ENCODE measurements around the gene SLC39A3. TPM values are rescaled to one million over a fixed set of nuclear protein-coding genes. Genes with fewer than 3 reads are reported as not detected.

SLC39A3 gene
- total and polyA plus RNA-seq, 4 experiments from 2014 or later: 18.2 to 41.7 (median 24.0) TPM

DNA sequence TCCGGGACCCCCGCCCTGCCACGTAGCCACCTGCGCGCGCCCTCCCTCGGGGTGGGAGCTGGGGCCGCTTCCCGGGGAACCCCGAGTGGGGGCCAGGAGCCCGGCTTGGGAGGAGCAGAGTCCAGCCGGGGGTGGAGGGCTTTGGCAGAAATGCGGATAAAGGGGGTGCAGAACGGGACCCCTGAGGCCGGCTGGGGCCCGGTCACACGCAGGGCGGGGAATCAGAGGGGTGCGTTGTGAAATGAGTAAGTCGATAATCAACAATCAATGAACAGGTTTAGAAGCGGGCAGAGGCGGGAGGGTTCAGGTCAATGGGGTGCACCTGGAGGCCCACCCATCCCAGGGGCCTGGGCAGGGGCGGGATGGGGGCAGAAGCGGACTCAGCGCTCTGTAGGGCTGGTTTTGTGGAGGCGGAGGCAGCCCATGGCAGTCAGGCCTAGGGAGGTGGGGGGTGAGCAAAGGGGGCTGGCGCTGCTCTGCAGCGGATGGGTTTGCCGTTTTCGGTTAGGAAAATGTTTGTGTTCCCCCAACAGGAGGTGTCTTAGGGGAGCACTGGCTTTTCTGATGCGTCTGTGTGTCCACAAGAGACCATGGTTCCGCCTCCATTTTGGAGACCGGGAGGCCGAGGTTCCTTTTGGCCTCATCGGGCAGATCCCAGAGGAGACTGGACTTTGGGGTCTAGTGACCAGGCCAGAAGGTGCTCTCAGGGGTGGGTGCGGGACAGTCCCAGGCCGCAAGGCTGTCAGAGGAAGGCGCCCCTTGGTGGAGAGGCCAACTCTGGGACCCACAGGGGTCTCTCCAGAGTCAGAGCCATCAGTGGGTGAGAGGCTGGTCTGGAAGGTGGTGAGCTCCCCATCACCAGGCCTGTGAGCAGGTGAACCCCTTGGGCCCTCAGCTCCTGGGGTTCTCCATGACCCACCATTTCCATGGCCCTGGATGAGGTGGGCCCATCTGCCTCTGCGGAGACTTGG is 18.0 kb downstream of the SLC39A3 start:
- Mint-ChIP-seq H3K4me1 (peaks cover 1 to 10% (median 4%) of the 10 kb centered on the region in 4 donors), H3K36me3 (no peaks in the 10 kb centered on the region), H3K9me3 (no peaks in the 10 kb centered on the region), H3K27ac (no peak overlapping the region), H3K27me3 (peaks cover 19 to 21% of the 10 kb centered on the region in 2 donors), H3K4me3 (peak overlapping the region in 7 of 8 donors; percentile 17 to 70 (median 51))
- ChIA-PET CTCF (ENCODE audit: partially characterized antibody) (no interaction called here), POLR2A (ENCODE audit: partially characterized antibody) (interaction anchor here (0.6 kb wide), 1 partner anchor 245 kb away, joined by 3 read pairs; no protein-coding TSS in a partner anchor)
- Histone ChIP-seq H3K9me3 (ENCODE audit: control insufficient read depth in 1 of 2, low read length in 2 of 2) (no peaks in the 10 kb centered on the region), H3K4me3 (ENCODE audit: low read length in 2 of 2) (no peak overlapping the region), H3K27me3 (ENCODE audit: insufficient read depth, low read length) (peaks cover 5% of the 10 kb centered on the region), H3K4me1 (ENCODE audit: insufficient read depth, low read length) (no peaks in the 10 kb centered on the region), H3K36me3 (ENCODE audit: insufficient read depth, low read length) (no peaks in the 10 kb centered on the region), H3K27ac (ENCODE audit: low read depth, low read length) (no peak overlapping the region)
- intact Hi-C loops (cut with micrococcal nuclease): no loop called here
- no peak for DNase-seq

DNA sequence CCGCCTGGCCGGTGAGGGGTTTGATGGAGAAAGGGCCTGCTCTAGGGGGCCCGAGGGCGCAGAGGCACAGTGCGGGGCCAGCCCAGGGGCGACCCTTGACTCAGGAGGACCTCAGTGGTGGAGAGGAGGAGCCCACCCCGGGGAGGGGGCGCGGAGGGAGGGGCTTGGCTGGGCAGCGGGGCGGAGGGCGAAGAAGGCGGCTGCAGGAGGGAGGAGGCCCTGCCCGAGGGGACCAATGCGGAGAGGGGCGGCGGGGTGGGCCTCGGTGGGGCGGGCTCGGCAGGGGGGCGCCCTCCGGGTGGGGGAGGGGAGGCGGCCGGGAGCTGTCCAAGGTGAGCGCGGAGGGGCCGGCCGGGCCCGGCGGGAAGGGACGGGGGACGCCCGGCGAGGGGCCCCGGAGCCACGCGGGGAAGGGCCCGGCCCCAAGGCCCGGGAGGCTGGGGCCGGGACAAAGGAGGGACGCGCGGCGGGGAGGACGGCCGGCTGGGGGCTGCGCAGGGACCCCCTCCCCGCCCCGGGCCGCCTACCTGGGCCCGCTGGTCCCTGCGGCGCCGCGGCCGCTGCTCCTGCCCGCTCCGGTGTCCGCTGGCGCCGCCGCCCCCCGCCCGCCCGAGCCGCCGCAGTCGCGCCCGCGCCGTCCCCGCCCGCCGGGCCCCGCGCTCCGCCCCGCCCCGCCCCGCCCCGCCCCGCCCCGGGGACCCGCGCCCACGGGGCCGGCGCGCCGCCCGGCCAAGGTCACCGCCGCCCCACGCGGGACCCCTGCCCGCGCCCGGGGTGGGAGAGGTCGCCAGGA is 18.8 kb downstream of the SLC39A3 start, which contains the start of gene DIRAS1:
TSS of gene DIRAS1 (minus strand) at position 596 of the 793 bp plus-strand sequence. CDS start 3,566 bp downstream, outside the sequence.
- POLR2A ChIA-PET (ENCODE audit: partially characterized antibody): no interaction called here
- H3K27ac ChIP-seq (ENCODE audit: low read depth, low read length): no peak within 1 kb of the TSS
- Mint-ChIP-seq H3K4me1 (peaks cover 1 to 10% (median 4%) of the 10 kb centered on the region in 4 donors), H3K36me3 (peaks cover 0 to under 1% of the 10 kb centered on the region in 2 donors), H3K9me3 (peaks cover 0 to under 1% (median 0%) of the 10 kb centered on the region in 8 donors), H3K27ac (no peak within 1 kb of the TSS), H3K4me3 (peak within 1 kb of the TSS in 7 of 8 donors; percentile 17 to 70 (median 51)), H3K27me3 (peaks cover 18 to 19% of the 10 kb centered on the region in 2 donors)
- CTCF ChIA-PET (ENCODE audit: partially characterized antibody): no interaction called here
- H3K27me3 ChIP-seq (ENCODE audit: insufficient read depth, low read length): peaks cover 5% of the 10 kb centered on the region
- intact Hi-C loops (cut with micrococcal nuclease): no loop called here
- no peak for DNase-seq
- no peak within 1 kb of the TSS for H3K4me3 ChIP-seq (ENCODE audit: low read length in 2 of 2)
- no peaks in the 10 kb centered on the region for H3K4me1 ChIP-seq (ENCODE audit: insufficient read depth, low read length)
- H3K9me3 ChIP-seq (ENCODE audit: control insufficient read depth in 1 of 2, low read length in 2 of 2): no peaks in the 10 kb centered on the region
- no peaks in the 10 kb centered on the region for H3K36me3 ChIP-seq (ENCODE audit: insufficient read depth, low read length)

- peaks cover 5% of the 10 kb centered on the region for H3K27me3 ChIP-seq (ENCODE audit: insufficient read depth, low read length)
- peak overlapping the region in 5 of 8 donors; percentile 51 to 69 (median 67) for H3K4me3 Mint-ChIP-seq
- no peak overlapping the region for H3K27ac Mint-ChIP-seq
- H3K4me3 ChIP-seq (ENCODE audit: low read length in 2 of 2): no peak overlapping the region
- intact Hi-C loops (cut with micrococcal nuclease): no loop called here
- ChIA-PET POLR2A (ENCODE audit: partially characterized antibody) (no interaction called here), CTCF (ENCODE audit: partially characterized antibody) (no interaction called here)
- peaks cover 0 to 9% (median 6%) of the 10 kb centered on the region in 8 donors for H3K9me3 Mint-ChIP-seq
- H3K27me3 Mint-ChIP-seq: peaks cover 17 to 22% of the 10 kb centered on the region in 2 donors
- H3K27ac ChIP-seq (ENCODE audit: low read depth, low read length): no peak overlapping the region
- peaks cover 0 to 5% of the 10 kb centered on the region in 2 donors for H3K36me3 Mint-ChIP-seq
- H3K36me3 ChIP-seq (ENCODE audit: insufficient read depth, low read length): no peaks in the 10 kb centered on the region
- no peaks in the 10 kb centered on the region for H3K4me1 ChIP-seq (ENCODE audit: insufficient read depth, low read length)
- peaks cover 1 to 10% (median 7%) of the 10 kb centered on the region in 4 donors for H3K4me1 Mint-ChIP-seq
- H3K9me3 ChIP-seq (ENCODE audit: control insufficient read depth in 1 of 2, low read length in 2 of 2): no peaks in the 10 kb centered on the region
- DNase-seq: no peak
Observed at GRCh38 chr19:2719920-2720776, 19.7 kb downstream of the SLC39A3 start.

GRCh38 chr19:2719232-2719735 is 20.5 kb downstream of the SLC39A3 start:
- no peaks in the 10 kb centered on the region for H3K4me1 ChIP-seq (ENCODE audit: insufficient read depth, low read length)
- no peaks in the 10 kb centered on the region for H3K36me3 ChIP-seq (ENCODE audit: insufficient read depth, low read length)
- no peaks in the 10 kb centered on the region for H3K9me3 ChIP-seq (ENCODE audit: control insufficient read depth in 1 of 2, low read length in 2 of 2)
- peaks cover 5% of the 10 kb centered on the region for H3K27me3 ChIP-seq (ENCODE audit: insufficient read depth, low read length)
- intact Hi-C loops (cut with micrococcal nuclease): no loop called here
- H3K27ac ChIP-seq (ENCODE audit: low read depth, low read length): no peak overlapping the region
- Mint-ChIP-seq H3K27me3 (peaks cover 15 to 20% of the 10 kb centered on the region in 2 donors), H3K27ac (no peak overlapping the region), H3K36me3 (peaks cover 0 to 5% of the 10 kb centered on the region in 2 donors), H3K4me1 (peaks cover under 1 to 11% (median 6%) of the 10 kb centered on the region in 4 donors), H3K4me3 (no peak overlapping the region), H3K9me3 (peaks cover 0 to 11% (median 6%) of the 10 kb centered on the region in 8 donors)
- CTCF ChIA-PET (ENCODE audit: partially characterized antibody): no interaction called here
- no peak for DNase-seq
- POLR2A ChIA-PET (ENCODE audit: partially characterized antibody): no interaction called here
- no peak overlapping the region for H3K4me3 ChIP-seq (ENCODE audit: low read length in 2 of 2)

GRCh38 chr19:2717638-2718541 is 21.9 kb downstream of the SLC39A3 start:
- H3K4me3 Mint-ChIP-seq: no peak overlapping the region
- peaks cover 0 to 5% of the 10 kb centered on the region in 2 donors for H3K36me3 Mint-ChIP-seq
- Histone ChIP-seq H3K36me3 (ENCODE audit: insufficient read depth, low read length) (no peaks in the 10 kb centered on the region), H3K9me3 (ENCODE audit: control insufficient read depth in 1 of 2, low read length in 2 of 2) (no peaks in the 10 kb centered on the region), H3K27me3 (ENCODE audit: insufficient read depth, low read length) (peaks cover 5% of the 10 kb centered on the region), H3K27ac (ENCODE audit: low read depth, low read length) (no peak overlapping the region), H3K4me1 (ENCODE audit: insufficient read depth, low read length) (no peaks in the 10 kb centered on the region), H3K4me3 (ENCODE audit: low read length in 2 of 2) (no peak overlapping the region)
- no peak overlapping the region for H3K27ac Mint-ChIP-seq
- POLR2A ChIA-PET (ENCODE audit: partially characterized antibody): interaction anchor here (1.0 kb wide), 1 partner anchor 16 kb away, joined by 3 read pairs; the partner anchor contains the start of gene GNG7
- CTCF ChIA-PET (ENCODE audit: partially characterized antibody): no interaction called here
- H3K4me1 Mint-ChIP-seq: peaks cover 0 to 11% (median 6%) of the 10 kb centered on the region in 4 donors
- peaks cover 0 to 11% (median 6%) of the 10 kb centered on the region in 8 donors for H3K9me3 Mint-ChIP-seq
- peaks cover 13 to 17% of the 10 kb centered on the region in 2 donors for H3K27me3 Mint-ChIP-seq
- intact Hi-C loops (cut with micrococcal nuclease): no loop called here
- no peak for DNase-seq

Measured in CD4-positive, alpha-beta memory T cell (primary cell).